ENCODE results near the gene SYN1. TPM values are rescaled to one million over a fixed set of nuclear protein-coding genes. Genes with fewer than 3 reads are reported as not detected.

Gene SYN1
- polyA plus RNA-seq, 2 of the 4 experiments (the other 2 are of a cell fraction), result 0.05 TPM; not detected in 1

- H3K4me1 ChIP-seq, result peaks cover 12% of the 10 kb centered on the region; the same call in 2 of the 3 replicates
Observed at GRCh38 chrX:47563801-47564315, 55.8 kb downstream of the SYN1 start.

GRCh38 chrX:47562615-47563243 lies 56.9 kb downstream of the SYN1 start:
- Histone ChIP-seq H3K4me1 (peaks cover 12% of the 10 kb centered on the region; the same call in 2 of the 3 replicates), H3K9me3 (no peaks in the 10 kb centered on the region), H3K4me3 (no peak overlapping the region), H3K27ac (no peak overlapping the region), H3K4me2 (peak overlapping the region; percentile 96; the same call in 2 of the 3 replicates)
- no peak for ATAC-seq
- peak in 1 of 2 experiments; percentile 29 for DNase-seq (ENCODE audit: low read depth in 1 of 2, low spot score in 1 of 2)
- FAIRE-seq, result no peak
- ChIA-PET POLR2A (no interaction called here), CTCF (no interaction called here)
- TF ChIP-seq GATA3 (IDR thresholded peaks at IDR 0.05; ENCODE audit: borderline replicate concordance) (no peak), FOSL2 (IDR thresholded peaks at IDR 0.05) (no peak), FOSL2 (CRISPR knock-in tag; IDR thresholded peaks at IDR 0.05) (no peak), SREBF2 (IDR thresholded peaks at IDR 0.05) (no peak), RCOR1 (IDR thresholded peaks at IDR 0.05; ENCODE audit: low read depth, low read length) (no peak), CTCF (IDR thresholded peaks at IDR 0.05) (peak; percentile 21; the same call in 2 of the 3 replicates), ESRRA (IDR thresholded peaks at IDR 0.05; ENCODE audit: borderline replicate concordance, low read length) (no peak), HOXB5 (CRISPR knock-in tag; IDR thresholded peaks at IDR 0.05) (no peak), RFX5 (IDR thresholded peaks at IDR 0.05) (no peak), MAFK (IDR thresholded peaks at IDR 0.05; ENCODE audit: partially characterized antibody) (no peak), RAD21 (conservative IDR thresholded peaks at IDR 0.05 in 1 of 2, IDR thresholded peaks at IDR 0.05 in 1 of 2) (peak; percentile 38 to 50; a peak in 4 of 5 replicates), SMC3 (IDR thresholded peaks at IDR 0.05) (0 out of 3 replicates have a peak, but pooled peaks have one; percentile 11), FOSB (CRISPR knock-in tag; IDR thresholded peaks at IDR 0.05) (no peak)
- 86% methylated on average over 13 of the region's 13 CpGs for WGBS (ENCODE audit: missing lambda C conversion rate)

More at GRCh38 chrX:47563801-47564315, 55.8 kb downstream of the SYN1 start:
- ChIA-PET CTCF (no interaction called here), POLR2A (no interaction called here)
- ATAC-seq, result no peak
- Histone ChIP-seq H3K4me3 (no peak overlapping the region), H3K9me3 (no peaks in the 10 kb centered on the region), H3K27ac (no peak overlapping the region), H3K4me2 (no peak overlapping the region)
- no peak for DNase-seq (ENCODE audit: low read depth in 1 of 2, low spot score in 1 of 2)
- TF ChIP-seq MAFK (IDR thresholded peaks at IDR 0.05; ENCODE audit: partially characterized antibody) (no peak), NFE2L2 (conservative IDR thresholded peaks at IDR 0.05; ENCODE audit: low read length) (no peak), HES2 (IDR thresholded peaks at IDR 0.05) (no peak), FOSL2 (IDR thresholded peaks at IDR 0.05) (no peak), FOSL2 (CRISPR knock-in tag; IDR thresholded peaks at IDR 0.05) (no peak), ZFP36 (IDR thresholded peaks at IDR 0.05; ENCODE audit: borderline replicate concordance, partially characterized antibody) (no peak), JUNB (IDR thresholded peaks at IDR 0.05) (no peak), E2F6 (IDR thresholded peaks at IDR 0.05; ENCODE audit: borderline replicate concordance, low read depth) (no peak), RARB (CRISPR knock-in tag; IDR thresholded peaks at IDR 0.05) (no peak)
- peak; percentile 54 for FAIRE-seq
- 88% methylated on average over 8 of the region's 8 CpGs for WGBS (ENCODE audit: missing lambda C conversion rate)

GRCh38 chrX:47561659-47562151 lies 58.0 kb downstream of the SYN1 start:
- no peak for ATAC-seq
- POLR2A ChIA-PET, result no interaction called here
- Histone ChIP-seq H3K4me2 (peak overlapping the region; percentile 96), H3K27ac (peak overlapping the region; percentile 99 to 100), H3K4me3 (peak overlapping the region; percentile 95), H3K9me3 (no peaks in the 10 kb centered on the region), H3K4me1 (peaks cover 16% of the 10 kb centered on the region; the same call in 2 of the 3 replicates)
- CTCF ChIA-PET, result no interaction called here
- no peak for FAIRE-seq
- WGBS (ENCODE audit: missing lambda C conversion rate), result 13% methylated on average over 9 of the region's 9 CpGs
- TF ChIP-seq RNF2 (IDR thresholded peaks at IDR 0.05; ENCODE audit: borderline replicate concordance, low read depth), result no peak
- DNase-seq (ENCODE audit: low read depth in 1 of 2, low spot score in 1 of 2), result no peak

Measured in A549 (cell line).